Putamen (tissue), 1 donor: Measurements from ENCODE around the gene FAM228B.
"Not testable (repeated sequence)": the region's sequence is repeated elsewhere in the genome, so short reads cannot be mapped to it uniquely, and the experiment has no call there.

Experiments used
- DNase-seq: peaks from one replicate; pipeline ENCODE4 v3.0.0-alpha.2; 2016; ENCODE audit warnings: low spot score

The FAM228B gene

GRCh38 chr2:24123195-24123921 is at the start of gene FAM228B, which contains the start of gene PFN4:
Gene FAM228B, plus strand, starts transcription at chr2:24123469. Its CDS starts 893 bp downstream, at chr2:24124362.
Gene PFN4, minus strand, starts transcription at chr2:24123334. Its CDS starts 799 bp downstream, at chr2:24122535.
- peak; percentile 84 for DNase-seq

GRCh38 chr2:24073816-24074215 is 49.5 kb upstream of the FAM228B start:
- no peak for DNase-seq

DNA sequence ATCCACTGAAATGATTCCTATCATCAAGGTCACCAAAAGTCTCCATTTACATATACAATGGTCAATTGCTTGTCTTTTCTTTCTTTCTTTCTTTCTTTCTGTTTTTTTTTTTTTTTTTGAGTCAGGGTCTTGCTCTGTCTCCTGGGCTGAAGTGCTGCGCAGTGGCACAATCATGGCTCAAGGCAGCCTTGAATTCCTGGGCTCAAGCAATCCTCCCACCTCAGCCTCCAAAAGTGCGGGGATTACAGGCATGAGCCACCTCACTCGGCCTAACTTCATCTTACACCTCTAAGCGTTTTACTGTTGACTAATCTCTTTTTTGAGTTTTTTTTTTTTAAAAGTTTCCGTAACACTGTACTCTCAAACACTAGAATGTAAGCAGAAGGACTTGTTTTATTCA is 48.0 kb upstream of the FAM228B start:
- no peak for DNase-seq

GRCh38 chr2:24075915-24076848 is 47.1 kb upstream of the FAM228B start, which contains the start of gene SF3B6:
Gene SF3B6, minus strand, starts transcription at chr2:24076326. Its CDS starts 97 bp downstream, at chr2:24076229.
- peak; percentile 98 for DNase-seq

GRCh38 chr2:24076849-24077534 is 46.3 kb upstream of the FAM228B start:
- DNase-seq, result peak; percentile 16

DNA sequence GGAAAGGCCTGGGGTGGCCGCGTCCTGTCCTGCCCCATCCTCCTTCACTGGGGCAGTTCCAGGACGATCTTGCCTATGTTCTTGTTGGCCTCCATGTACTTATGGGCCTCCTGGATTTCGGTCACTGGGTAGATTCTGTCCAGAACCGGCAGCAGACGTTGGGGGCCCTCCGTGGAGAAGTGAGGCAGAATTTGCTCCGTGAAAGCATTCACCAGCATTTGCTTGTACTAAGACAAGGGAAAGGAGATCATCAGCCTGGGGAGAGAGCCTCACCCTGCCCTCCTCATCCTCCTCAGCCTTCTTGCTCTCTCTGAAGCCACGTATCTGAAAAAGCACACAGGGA is 45.8 kb upstream of the FAM228B start:
- peak; percentile 15 for DNase-seq

- DNase-seq, result no peak
Measured at GRCh38 chr2:24077879-24078278, 45.4 kb upstream of the FAM228B start.

DNA sequence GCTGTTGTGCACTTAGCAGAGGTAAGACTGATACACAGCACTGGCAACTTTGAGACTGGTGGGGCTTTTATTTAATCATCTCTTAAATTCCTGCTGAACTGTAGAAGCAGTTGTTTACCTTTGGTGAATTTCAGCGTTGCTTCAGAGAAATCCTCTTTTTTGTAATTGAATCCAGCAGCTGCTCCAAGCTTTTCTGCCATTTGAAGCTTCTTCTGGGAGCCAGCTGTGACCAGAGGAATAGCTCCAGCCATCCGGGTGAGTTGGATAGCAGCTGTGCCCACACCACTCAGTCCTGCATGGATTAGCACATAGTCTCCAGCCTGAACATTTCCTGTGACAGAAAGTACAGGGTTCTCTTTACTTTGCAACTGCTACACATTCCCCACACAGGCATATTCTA is 42.6 kb upstream of the FAM228B start:
- no peak for DNase-seq

- no peak for DNase-seq
Measured at GRCh38 chr2:24082787-24083566, 40.3 kb upstream of the FAM228B start.

- DNase-seq, result no peak
Measured at GRCh38 chr2:24083567-24084385, 39.5 kb upstream of the FAM228B start.

DNA sequence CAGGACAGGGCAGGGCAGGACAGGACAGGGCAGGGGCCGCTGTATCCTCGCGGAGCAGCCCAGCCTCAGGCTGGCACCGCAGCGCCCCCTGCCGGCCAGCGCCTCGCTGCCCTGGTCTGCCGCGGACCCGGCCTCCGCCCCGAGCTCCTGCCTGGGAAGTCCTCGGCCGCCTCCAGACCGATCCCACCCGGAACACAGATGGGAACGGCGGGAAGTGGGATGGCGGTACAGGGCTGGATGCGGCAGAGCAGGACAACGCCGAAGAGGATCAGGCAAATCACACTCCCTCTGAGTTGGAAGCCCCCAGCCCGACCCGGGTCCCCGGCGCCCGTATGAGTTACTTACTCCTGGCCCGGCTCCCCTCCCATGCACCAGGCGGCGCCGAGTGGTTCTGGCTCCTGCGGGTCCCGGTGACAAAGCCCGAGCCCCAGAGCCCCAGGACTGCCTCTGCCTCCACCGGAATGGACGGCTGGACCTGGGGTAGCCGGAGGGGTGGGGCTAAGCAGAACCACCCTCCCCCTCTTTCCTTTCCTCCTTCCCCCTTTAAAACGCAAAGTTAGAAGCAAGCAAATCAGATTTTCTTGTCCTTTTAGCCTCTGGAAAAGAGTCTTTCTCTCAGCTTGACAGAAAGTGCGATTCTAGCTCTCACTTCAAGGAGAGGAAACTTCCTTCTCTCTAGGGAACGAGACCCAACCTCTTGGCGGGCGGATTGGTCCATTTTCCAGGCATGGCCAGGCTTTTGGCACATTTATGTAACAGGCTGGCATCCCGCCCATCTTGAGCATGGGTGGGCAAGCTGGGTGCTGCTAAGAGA is 38.7 kb upstream of the FAM228B start, which contains the start of gene TP53I3:
TSS of gene TP53I3 (minus strand) at position 449 of the 814 bp plus-strand sequence. CDS start 508 bp downstream, outside the sequence.
- peak; percentile 69 for DNase-seq

DNA sequence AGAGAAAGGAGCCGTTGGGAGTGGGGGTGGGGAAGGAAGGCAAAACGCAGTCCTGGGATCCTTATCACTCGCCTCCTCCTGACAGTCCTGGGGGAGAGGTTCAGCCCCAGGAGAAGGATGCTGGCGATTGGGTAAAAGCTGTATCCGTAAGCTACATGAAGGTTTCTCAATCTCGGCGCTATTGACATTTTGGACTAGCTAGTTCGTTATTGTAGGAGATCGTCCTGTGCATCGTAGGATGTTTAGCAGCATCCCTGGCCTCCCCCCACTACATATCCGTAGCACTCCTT is 38.1 kb upstream of the FAM228B start:
- no peak for DNase-seq

- DNase-seq, result no peak
Measured at GRCh38 chr2:24086241-24086640, 37.0 kb upstream of the FAM228B start.

DNA sequence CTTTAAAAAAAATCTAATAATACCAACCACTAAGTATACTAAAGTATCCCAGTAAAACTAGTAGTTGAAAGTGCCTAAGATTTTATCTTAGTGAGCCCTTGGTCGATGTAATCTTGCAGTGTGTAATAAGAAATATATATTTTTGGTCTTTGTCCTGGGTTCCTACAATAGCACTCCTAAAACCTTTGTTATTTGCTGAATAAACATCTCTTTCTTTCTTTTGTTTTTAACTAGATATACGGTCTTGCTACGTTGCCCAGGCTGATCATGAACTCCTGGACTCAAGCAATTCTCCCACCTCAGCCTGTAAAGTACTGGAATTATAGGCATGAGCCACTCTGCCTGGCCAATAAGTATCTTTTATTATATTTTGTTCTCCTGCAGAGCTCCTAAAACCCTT is 36.2 kb upstream of the FAM228B start:
- no peak for DNase-seq

DNA sequence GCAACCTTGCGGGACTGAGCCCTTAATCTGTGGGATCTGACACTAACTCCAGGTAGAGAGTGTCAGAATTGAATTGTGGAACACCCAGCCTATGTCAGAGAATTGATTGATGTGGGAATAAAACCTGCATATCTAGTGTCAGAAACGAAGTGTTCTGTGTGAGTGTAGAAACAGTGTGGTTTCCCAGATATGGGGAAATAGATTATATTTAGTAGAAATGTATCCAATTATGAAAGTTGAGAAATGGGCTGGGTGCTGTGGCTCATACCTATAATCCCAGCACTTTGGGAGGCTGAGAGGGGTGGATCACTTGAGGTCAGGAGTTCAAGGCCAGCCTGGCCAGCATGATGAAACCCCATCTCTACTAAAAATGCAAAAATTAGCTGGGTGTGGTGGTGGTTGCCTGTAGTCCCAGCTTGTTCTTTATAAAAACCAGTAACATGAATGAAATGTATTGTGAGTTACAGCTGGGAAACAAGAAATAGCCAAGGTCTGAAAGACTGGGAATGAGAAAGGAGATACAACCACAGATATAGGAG is 34.4 kb upstream of the FAM228B start:
- DNase-seq, result no peak

DNA sequence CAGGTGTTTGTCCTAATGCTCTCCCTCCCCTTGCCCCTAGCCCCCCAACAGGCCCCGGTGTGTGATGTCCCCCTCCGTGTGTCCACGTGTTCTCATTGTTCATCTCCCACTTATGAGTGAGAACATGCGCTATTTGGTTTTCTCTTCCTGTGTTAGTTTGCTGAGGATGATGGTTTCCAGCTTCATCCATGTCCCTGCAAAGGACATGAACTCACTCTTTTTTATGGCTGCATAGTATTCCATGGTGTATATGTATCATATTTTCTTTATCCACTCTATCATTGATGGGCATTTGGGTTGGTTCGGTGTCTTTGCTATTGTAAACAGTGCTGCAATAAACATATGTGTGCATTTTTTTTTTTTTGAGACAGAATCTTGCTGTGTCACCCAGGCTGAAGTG is 30.0 kb upstream of the FAM228B start:
- DNase-seq, result not testable (repeated sequence)

GRCh38 chr2:24095171-24095677 is 28.0 kb upstream of the FAM228B start:
- DNase-seq, result peak; percentile 29

DNA sequence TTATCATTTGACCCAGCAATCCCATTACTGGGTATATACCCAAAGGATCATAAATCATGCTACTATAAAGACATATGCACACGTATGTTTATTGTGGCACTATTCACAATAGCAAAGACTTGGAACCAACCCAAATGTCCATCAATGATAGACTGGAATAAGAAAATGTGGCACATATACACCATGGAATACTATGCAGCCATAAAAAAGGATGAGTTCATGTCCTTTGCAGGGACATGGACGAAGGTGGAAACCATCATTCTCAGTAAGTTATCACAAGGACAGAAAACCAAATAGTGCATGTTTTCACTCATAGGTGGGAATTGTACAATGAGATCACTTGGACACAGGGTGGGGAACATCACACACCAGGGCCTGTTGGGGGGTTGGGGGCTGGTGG is 22.5 kb upstream of the FAM228B start:
- not testable (repeated sequence) for DNase-seq

DNA sequence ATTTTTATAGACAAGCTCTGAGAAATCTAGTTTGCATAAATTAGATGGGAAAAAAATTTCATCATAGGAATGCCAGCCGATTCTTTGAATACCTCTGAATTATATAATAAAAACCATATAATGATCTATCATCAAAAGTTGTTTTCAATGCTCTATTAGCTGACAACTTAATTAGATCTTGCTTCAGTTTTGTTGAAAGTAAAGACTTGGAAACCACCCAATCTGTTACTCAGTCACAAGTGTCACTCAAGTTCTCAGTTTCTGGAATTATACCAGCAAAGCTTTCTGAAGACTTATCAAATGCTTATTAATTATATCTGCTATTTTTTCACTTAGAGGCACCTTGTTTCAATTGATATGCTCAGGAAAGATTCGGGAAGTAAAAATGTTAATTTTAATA is 21.3 kb upstream of the FAM228B start:
- DNase-seq, result peak; percentile 56
